A673 (cell line): Measurements from ENCODE around the gene LIMK1.

Source experiments
- CTCF ChIP-seq: fragments of 300-800, 200-600 bp; sonication (generic); conservative IDR thresholded peaks from 2 replicates; pipeline ENCODE4 v1.5.1; 2017; ENCODE audit warnings: low read depth, mild to moderate bottlenecking, antibody characterized with exemption, low read length, moderate library complexity, mixed read lengths
- EZH2 ChIP-seq: fragments of 200-600 bp; sonication (generic); IDR thresholded peaks from 2 replicates; pipeline ENCODE4 v1.6.1; 2017; ENCODE audit warnings: borderline replicate concordance, low read depth, mild to moderate bottlenecking, mixed read lengths, antibody characterized with exemption, low read length; ENCODE audit not compliant: poor library complexity, severe bottlenecking

GRCh38 chr7:74095135-74095534, 11.5 kb downstream of the LIMK1 start:
- TF ChIP-seq CTCF (no peak), EZH2 (no peak)
